HEK293 (cell line): Measurements from ENCODE around the gene KRTAP5-11.

Experiments used
- GLI4 ChIP-seq: fragments of 450-650 bp; formaldehyde crosslinking; IDR thresholded peaks from 2 replicates; pipeline ENCODE4 v1.5.1; 2016; ENCODE audit warnings: missing biosample characterization, missing genetic modification characterization
- GLIS1 ChIP-seq: fragments of 450-650 bp; formaldehyde crosslinking; IDR thresholded peaks from 2 replicates; pipeline ENCODE4 v1.5.1; 2016; ENCODE audit warnings: missing biosample characterization, missing genetic modification characterization
- HOXD13 ChIP-seq: sonication (generic); formaldehyde crosslinking; IDR thresholded peaks from 2 replicates; pipeline ENCODE4 v1.8.0; 2022; ENCODE audit warnings: missing genetic modification reagents, borderline replicate concordance
- IKZF3 ChIP-seq: fragments of 450-650 bp; IDR thresholded peaks from 2 replicates; pipeline ENCODE4 v1.5.0; 2018; ENCODE audit warnings: missing biosample characterization, mild to moderate bottlenecking, missing genetic modification characterization, moderate library complexity
- KLF17 ChIP-seq: fragments of 450-650 bp; formaldehyde crosslinking; IDR thresholded peaks from 2 replicates; pipeline ENCODE4 v1.5.1; 2016; ENCODE audit warnings: missing biosample characterization, missing genetic modification characterization
- OVOL3 ChIP-seq: fragments of 450-650 bp; formaldehyde crosslinking; IDR thresholded peaks from 2 replicates; pipeline ENCODE4 v1.5.1; 2016; ENCODE audit warnings: missing biosample characterization, missing genetic modification characterization
- REPIN1 ChIP-seq: fragments of 450-650 bp; formaldehyde crosslinking; IDR thresholded peaks from 2 replicates; pipeline ENCODE4 v1.5.1; 2017; ENCODE audit warnings: missing biosample characterization, missing genetic modification characterization, low read depth
- SCRT1 ChIP-seq: fragments of 450-650 bp; formaldehyde crosslinking; IDR thresholded peaks from 2 replicates; pipeline ENCODE4 v1.5.1; 2016; ENCODE audit warnings: missing biosample characterization, missing genetic modification characterization, borderline replicate concordance
- SCRT2 ChIP-seq: fragments of 450-650 bp; formaldehyde crosslinking; IDR thresholded peaks from 2 replicates; pipeline ENCODE4 v1.5.1; 2016; ENCODE audit warnings: missing biosample characterization, missing genetic modification characterization
- TCF7L2 ChIP-seq: IDR thresholded peaks from 2 replicates; pipeline ENCODE4 v1.6.1; 2011; ENCODE audit warnings: low read depth, mild to moderate bottlenecking, inconsistent platforms, low read length, moderate library complexity, borderline replicate concordance
- WT1 ChIP-seq: fragments of 450-650 bp; formaldehyde crosslinking; IDR thresholded peaks from 2 replicates; pipeline ENCODE4 v1.5.1; 2016; ENCODE audit warnings: missing biosample characterization, missing genetic modification characterization
- ZBTB1 ChIP-seq: fragments of 450-650 bp; formaldehyde crosslinking; IDR thresholded peaks from 2 replicates; pipeline ENCODE4 v1.5.1; 2016; ENCODE audit warnings: missing biosample characterization, missing genetic modification characterization
- ZNF239 ChIP-seq: fragments of 450-650 bp; formaldehyde crosslinking; IDR thresholded peaks from 2 replicates; pipeline ENCODE4 v1.5.1; 2016; ENCODE audit warnings: missing biosample characterization, missing genetic modification characterization
- ZNF248 ChIP-seq: fragments of 450-650 bp; formaldehyde crosslinking; IDR thresholded peaks from 2 replicates; pipeline ENCODE4 v1.5.1; 2017; ENCODE audit warnings: missing biosample characterization, missing genetic modification characterization
- ZNF302 ChIP-seq: fragments of 450-650 bp; formaldehyde crosslinking; IDR thresholded peaks from 2 replicates; pipeline ENCODE4 v1.5.1; 2016; ENCODE audit warnings: missing biosample characterization, missing genetic modification characterization, low read depth
- ZNF366 ChIP-seq: fragments of 450-650 bp; formaldehyde crosslinking; conservative IDR thresholded peaks from 2 replicates; pipeline ENCODE4 v1.5.1; 2016; ENCODE audit warnings: missing biosample characterization, missing genetic modification characterization
- ZNF423 ChIP-seq: fragments of 450-650 bp; formaldehyde crosslinking; IDR thresholded peaks from 2 replicates; pipeline ENCODE4 v1.5.1; 2016; ENCODE audit warnings: missing biosample characterization, missing genetic modification characterization
- ZNF549 ChIP-seq: fragments of 450-650 bp; IDR thresholded peaks from 2 replicates; pipeline ENCODE4 v1.5.1; 2018; ENCODE audit warnings: missing biosample characterization, missing genetic modification characterization, mild to moderate bottlenecking, inconsistent platforms, moderate library complexity
- ZNF555 ChIP-seq: fragments of 450-650 bp; formaldehyde crosslinking; conservative IDR thresholded peaks from 2 replicates; pipeline ENCODE4 v1.5.1; 2017; ENCODE audit warnings: missing biosample characterization, mild to moderate bottlenecking, missing genetic modification characterization, inconsistent platforms
- ZNF560 ChIP-seq: fragments of 450-650 bp; formaldehyde crosslinking; IDR thresholded peaks from 2 replicates; pipeline ENCODE4 v1.5.1; 2017; ENCODE audit warnings: missing biosample characterization, missing genetic modification characterization, borderline replicate concordance
- ZNF585B ChIP-seq: fragments of 450-650 bp; formaldehyde crosslinking; IDR thresholded peaks from 2 replicates; pipeline ENCODE4 v1.5.1; 2016; ENCODE audit warnings: missing biosample characterization, missing genetic modification characterization
- ZNF639 ChIP-seq: fragments of 450-650 bp; formaldehyde crosslinking; IDR thresholded peaks from 2 replicates; pipeline ENCODE4 v1.5.1; 2016; ENCODE audit warnings: missing biosample characterization, missing genetic modification characterization
- ZNF654 ChIP-seq: fragments of 450-650 bp; formaldehyde crosslinking; IDR thresholded peaks from 2 replicates; pipeline ENCODE4 v1.5.1; 2016; ENCODE audit warnings: low read depth, missing biosample characterization, missing genetic modification characterization
- ZNF664 ChIP-seq: fragments of 450-650 bp; formaldehyde crosslinking; IDR thresholded peaks from 2 replicates; pipeline ENCODE4 v1.5.1; 2016; ENCODE audit warnings: missing biosample characterization, missing genetic modification characterization
- ZNF792 ChIP-seq: fragments of 450-650 bp; formaldehyde crosslinking; IDR thresholded peaks from 2 replicates; pipeline ENCODE4 v1.5.1; 2016; ENCODE audit warnings: missing biosample characterization, missing genetic modification characterization
- ZSCAN30 ChIP-seq: fragments of 450-650 bp; IDR thresholded peaks from 2 replicates; pipeline ENCODE4 v1.5.1; 2018; ENCODE audit warnings: missing biosample characterization, mild to moderate bottlenecking, missing genetic modification characterization, moderate library complexity
- TF ChIP-seq, protein P1 (sequence below): fragments of 450-650 bp; formaldehyde crosslinking; IDR thresholded peaks from 2 replicates; pipeline ENCODE4 v1.5.1; 2016; ENCODE audit warnings: missing biosample characterization, missing genetic modification characterization, borderline replicate concordance
- TF ChIP-seq, protein P2 (sequence below): fragments of 450-650 bp; formaldehyde crosslinking; IDR thresholded peaks from 2 replicates; pipeline ENCODE4 v1.5.1; 2017; ENCODE audit warnings: missing biosample characterization, mild to moderate bottlenecking, missing genetic modification characterization, moderate library complexity
- TF ChIP-seq, protein P3 (sequence below): fragments of 450-650 bp; formaldehyde crosslinking; IDR thresholded peaks from 2 replicates; pipeline ENCODE4 v1.5.1; 2016; ENCODE audit warnings: missing biosample characterization, missing genetic modification characterization

Gene KRTAP5-11

DNA sequence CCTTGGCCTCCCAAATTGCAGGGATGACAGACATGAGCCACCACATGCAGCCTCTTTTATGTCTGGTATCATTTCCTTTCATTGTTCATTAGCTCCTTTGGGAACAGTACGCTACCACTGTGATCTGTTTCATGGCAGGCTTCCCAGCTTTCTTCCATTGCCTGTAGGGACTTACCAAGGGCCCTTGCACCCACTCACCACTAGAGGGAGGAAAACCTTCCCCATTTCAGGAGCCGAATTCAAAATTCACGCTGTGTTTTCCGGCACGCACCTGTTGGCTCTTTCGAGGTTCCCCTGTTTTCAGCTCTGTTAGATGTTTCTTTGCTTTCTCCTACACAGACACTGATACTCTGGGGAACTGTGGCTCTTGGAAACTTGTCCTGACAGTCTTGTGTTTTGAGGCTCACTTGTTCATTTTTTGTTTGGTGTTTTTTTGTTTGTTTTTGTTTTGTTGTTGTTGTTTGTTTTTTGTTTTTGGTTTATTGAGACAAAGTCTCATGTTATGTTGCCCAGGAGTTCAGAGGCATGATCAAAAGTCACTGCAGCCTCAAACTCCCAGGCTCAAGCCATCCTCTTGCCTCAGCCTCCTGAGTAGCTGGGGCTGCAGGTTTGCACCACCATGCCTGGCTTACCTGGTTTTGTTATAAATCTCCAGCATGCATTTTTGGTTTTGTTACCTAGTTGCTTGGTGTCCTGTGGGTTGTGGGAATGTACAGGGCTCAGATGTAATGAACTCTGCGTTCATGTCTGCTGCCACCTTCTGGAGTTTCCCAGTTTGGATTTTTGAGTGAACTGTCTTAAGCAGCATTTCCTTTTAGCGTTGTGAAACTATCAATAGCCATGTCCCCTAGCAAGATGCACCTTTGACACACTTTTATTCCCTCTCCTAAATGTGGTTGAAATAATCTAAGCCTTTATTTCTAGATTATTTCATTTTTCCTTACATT lies 2.3 kb downstream of the KRTAP5-11 start (continued):
- TF ChIP-seq ZNF654 (tag by site-specific recombination) (peak; percentile 25), ZNF560 (no peak), KLF17 (tag by site-specific recombination) (no peak), ZNF239 (tag by site-specific recombination) (no peak), ZNF423 (tag by site-specific recombination) (no peak), ZNF302 (tag by site-specific recombination) (no peak), WT1 (tag by site-specific recombination) (no peak), SCRT1 (tag by site-specific recombination) (peak; percentile 94), GLIS1 (tag by site-specific recombination) (peak; percentile 69), ZNF585B (tag by site-specific recombination) (no peak), HOXD13 (CRISPR knock-in tag) (no peak), SCRT2 (peak; percentile 98), ZNF792 (tag by site-specific recombination) (no peak), ZNF248 (tag by site-specific recombination) (no peak), GLI4 (tag by site-specific recombination) (no peak), ZNF555 (no peak), REPIN1 (tag by site-specific recombination) (no peak), ZNF639 (tag by site-specific recombination) (no peak), IKZF3 (tag by site-specific recombination) (peak; percentile 63; the same call in 1 of the 2 replicates), ZNF664 (tag by site-specific recombination) (no peak), TCF7L2 (no peak), OVOL3 (tag by site-specific recombination) (no peak), ZNF366 (tag by site-specific recombination) (no peak), ZSCAN30 (tag by site-specific recombination) (peak; percentile 28; the same call in 1 of the 2 replicates), ZBTB1 (tag by site-specific recombination) (no peak), ZNF549 (no peak)
- TF ChIP-seq, protein P1, sequence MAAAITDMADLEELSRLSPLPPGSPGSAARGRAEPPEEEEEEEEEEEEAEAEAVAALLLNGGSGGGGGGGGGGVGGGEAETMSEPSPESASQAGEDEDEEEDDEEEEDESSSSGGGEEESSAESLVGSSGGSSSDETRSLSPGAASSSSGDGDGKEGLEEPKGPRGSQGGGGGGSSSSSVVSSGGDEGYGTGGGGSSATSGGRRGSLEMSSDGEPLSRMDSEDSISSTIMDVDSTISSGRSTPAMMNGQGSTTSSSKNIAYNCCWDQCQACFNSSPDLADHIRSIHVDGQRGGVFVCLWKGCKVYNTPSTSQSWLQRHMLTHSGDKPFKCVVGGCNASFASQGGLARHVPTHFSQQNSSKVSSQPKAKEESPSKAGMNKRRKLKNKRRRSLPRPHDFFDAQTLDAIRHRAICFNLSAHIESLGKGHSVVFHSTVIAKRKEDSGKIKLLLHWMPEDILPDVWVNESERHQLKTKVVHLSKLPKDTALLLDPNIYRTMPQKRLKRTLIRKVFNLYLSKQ (tag by site-specific recombination), result no peak
- TF ChIP-seq, protein P2, sequence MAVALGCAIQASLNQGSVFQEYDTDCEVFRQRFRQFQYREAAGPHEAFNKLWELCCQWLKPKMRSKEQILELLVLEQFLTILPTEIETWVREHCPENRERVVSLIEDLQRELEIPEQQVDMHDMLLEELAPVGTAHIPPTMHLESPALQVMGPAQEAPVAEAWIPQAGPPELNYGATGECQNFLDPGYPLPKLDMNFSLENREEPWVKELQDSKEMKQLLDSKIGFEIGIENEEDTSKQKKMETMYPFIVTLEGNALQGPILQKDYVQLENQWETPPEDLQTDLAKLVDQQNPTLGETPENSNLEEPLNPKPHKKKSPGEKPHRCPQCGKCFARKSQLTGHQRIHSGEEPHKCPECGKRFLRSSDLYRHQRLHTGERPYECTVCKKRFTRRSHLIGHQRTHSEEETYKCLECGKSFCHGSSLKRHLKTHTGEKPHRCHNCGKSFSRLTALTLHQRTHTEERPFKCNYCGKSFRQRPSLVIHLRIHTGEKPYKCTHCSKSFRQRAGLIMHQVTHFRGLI (tag by site-specific recombination), result no peak
- TF ChIP-seq, protein P3, sequence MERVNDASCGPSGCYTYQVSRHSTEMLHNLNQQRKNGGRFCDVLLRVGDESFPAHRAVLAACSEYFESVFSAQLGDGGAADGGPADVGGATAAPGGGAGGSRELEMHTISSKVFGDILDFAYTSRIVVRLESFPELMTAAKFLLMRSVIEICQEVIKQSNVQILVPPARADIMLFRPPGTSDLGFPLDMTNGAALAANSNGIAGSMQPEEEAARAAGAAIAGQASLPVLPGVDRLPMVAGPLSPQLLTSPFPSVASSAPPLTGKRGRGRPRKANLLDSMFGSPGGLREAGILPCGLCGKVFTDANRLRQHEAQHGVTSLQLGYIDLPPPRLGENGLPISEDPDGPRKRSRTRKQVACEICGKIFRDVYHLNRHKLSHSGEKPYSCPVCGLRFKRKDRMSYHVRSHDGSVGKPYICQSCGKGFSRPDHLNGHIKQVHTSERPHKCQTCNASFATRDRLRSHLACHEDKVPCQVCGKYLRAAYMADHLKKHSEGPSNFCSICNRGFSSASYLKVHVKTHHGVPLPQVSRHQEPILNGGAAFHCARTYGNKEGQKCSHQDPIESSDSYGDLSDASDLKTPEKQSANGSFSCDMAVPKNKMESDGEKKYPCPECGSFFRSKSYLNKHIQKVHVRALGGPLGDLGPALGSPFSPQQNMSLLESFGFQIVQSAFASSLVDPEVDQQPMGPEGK (tag by site-specific recombination), result no peak
